ENCODE data around the gene NRCAM. TPM values are rescaled to one million over a fixed set of nuclear protein-coding genes. Genes with fewer than 3 reads are reported as not detected.
"Not testable (repeated sequence)": the region's sequence is repeated elsewhere in the genome, so short reads cannot be mapped to it uniquely, and the experiment has no call there.

Gene NRCAM
- total RNA-seq, 2 donors from 2014 or later: 17.9 to 28.2 TPM

DNA sequence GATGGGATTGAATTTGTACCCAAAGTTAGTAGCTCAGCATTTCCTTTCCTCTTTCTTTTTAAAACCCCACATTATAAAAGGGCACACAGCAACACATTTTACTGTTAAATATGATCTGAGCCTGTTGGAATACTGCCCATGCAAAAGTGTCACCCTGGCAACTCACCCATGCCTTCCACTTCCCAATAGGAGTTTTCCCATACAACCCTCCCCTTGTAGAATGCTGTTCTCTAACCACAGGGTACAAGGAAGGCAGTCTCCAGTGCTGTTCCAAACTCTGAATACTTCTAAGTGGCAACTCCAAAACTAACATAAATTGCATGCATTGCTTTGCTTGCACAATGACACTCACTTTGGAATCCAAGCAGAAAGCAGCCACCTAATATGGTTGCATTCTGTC lies 60.8 kb downstream of the NRCAM start:
- Histone ChIP-seq H3K4me3 (ENCODE audit: low read length) (no peak overlapping the region), H3K27me3 (ENCODE audit: control insufficient read depth, insufficient read depth, low read length, poor library complexity, severe bottlenecking) (no peaks in the 10 kb centered on the region), H3K36me3 (ENCODE audit: control insufficient read depth, insufficient read depth, low read length) (no peaks in the 10 kb centered on the region), H3K27ac (ENCODE audit: low read depth, low read length) (no peak overlapping the region), H3K9ac (ENCODE audit: extremely low read depth, low read length, poor library complexity, severe bottlenecking) (no peak overlapping the region), H3K9me3 (ENCODE audit: control insufficient read depth, low read length) (no peaks in the 10 kb centered on the region), H3K4me1 (ENCODE audit: control insufficient read depth, insufficient read depth, low read length) (no peaks in the 10 kb centered on the region)
- Mint-ChIP-seq H3K4me1 (peaks cover 13% of the 10 kb centered on the region), H3K9me3 (peaks cover 3% of the 10 kb centered on the region), H3K27me3 (ENCODE audit: insufficient read depth) (peaks cover 2% of the 10 kb centered on the region), H3K4me3 (no peak overlapping the region), H3K27ac (no peak overlapping the region), H3K36me3 (ENCODE audit: low read depth) (peaks cover 22% of the 10 kb centered on the region)
- TF ChIP-seq, protein P1, sequence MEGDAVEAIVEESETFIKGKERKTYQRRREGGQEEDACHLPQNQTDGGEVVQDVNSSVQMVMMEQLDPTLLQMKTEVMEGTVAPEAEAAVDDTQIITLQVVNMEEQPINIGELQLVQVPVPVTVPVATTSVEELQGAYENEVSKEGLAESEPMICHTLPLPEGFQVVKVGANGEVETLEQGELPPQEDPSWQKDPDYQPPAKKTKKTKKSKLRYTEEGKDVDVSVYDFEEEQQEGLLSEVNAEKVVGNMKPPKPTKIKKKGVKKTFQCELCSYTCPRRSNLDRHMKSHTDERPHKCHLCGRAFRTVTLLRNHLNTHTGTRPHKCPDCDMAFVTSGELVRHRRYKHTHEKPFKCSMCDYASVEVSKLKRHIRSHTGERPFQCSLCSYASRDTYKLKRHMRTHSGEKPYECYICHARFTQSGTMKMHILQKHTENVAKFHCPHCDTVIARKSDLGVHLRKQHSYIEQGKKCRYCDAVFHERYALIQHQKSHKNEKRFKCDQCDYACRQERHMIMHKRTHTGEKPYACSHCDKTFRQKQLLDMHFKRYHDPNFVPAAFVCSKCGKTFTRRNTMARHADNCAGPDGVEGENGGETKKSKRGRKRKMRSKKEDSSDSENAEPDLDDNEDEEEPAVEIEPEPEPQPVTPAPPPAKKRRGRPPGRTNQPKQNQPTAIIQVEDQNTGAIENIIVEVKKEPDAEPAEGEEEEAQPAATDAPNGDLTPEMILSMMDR (conservative IDR thresholded peaks at IDR 0.05): no peak
- no peak for DNase-seq

DNA sequence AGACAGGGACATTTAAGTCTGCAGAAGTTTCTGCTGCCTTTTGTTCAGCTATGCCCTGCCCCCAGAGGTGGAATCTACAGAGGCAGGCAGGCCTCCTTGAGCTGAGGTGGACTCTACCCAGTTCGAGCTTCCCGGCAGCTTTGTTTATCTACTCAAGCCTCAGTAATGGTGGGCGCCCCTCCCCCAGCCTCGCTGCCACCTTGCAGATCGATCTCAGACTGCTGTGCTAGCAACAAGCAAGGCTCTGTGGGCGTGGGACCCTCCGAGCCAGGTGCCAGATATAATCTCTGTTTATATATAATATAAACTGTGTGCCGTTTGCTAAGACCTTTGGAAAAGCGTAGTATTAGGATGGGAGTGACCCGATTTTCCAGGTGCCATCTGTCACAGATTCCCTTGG lies 63.1 kb downstream of the NRCAM start:
- not testable (repeated sequence) for H3K27ac ChIP-seq (ENCODE audit: low read depth, low read length); H3K27ac Mint-ChIP-seq; H3K27me3 Mint-ChIP-seq (ENCODE audit: insufficient read depth); H3K9ac ChIP-seq (ENCODE audit: extremely low read depth, low read length, poor library complexity, severe bottlenecking); H3K9me3 ChIP-seq (ENCODE audit: control insufficient read depth, low read length); H3K36me3 ChIP-seq (ENCODE audit: control insufficient read depth, insufficient read depth, low read length); H3K27me3 ChIP-seq (ENCODE audit: control insufficient read depth, insufficient read depth, low read length, poor library complexity, severe bottlenecking); H3K4me1 ChIP-seq (ENCODE audit: control insufficient read depth, insufficient read depth, low read length); H3K4me3 ChIP-seq (ENCODE audit: low read length); H3K4me3 Mint-ChIP-seq
- peaks cover 13% of the 10 kb centered on the region for H3K4me1 Mint-ChIP-seq
- DNase-seq: peak; percentile 54
- WGBS, 2 experiments (ENCODE audit: insufficient coverage in 1 of 2, insufficient read length in 1 of 2): 87 to 97% methylated on average over 3 to 8 of the region's 10 CpGs
- TF ChIP-seq, protein P1 (conservative IDR thresholded peaks at IDR 0.05): peak; percentile 17
- H3K36me3 Mint-ChIP-seq (ENCODE audit: low read depth): peaks cover 25% of the 10 kb centered on the region
- peaks cover 14% of the 10 kb centered on the region for H3K9me3 Mint-ChIP-seq

DNA sequence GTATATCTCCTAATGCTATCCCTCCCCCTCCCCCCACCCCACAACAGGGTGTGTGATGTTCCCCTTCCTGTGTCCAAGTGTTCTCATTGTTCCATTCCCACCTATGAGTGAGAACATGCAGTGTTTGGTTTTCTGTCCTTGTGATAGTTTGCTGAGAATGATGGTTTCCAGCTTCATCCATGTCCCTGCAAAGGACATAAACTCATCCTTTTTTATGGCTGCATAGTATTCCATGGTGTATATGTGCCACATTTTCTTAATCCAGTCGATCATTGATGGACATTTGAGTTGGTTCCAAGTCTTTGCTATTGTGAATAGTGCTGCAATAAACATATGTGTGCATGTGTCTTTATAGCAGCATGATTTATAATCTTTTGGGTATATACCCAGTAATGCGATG lies 68.5 kb downstream of the NRCAM start:
- peaks cover 12% of the 10 kb centered on the region for H3K36me3 Mint-ChIP-seq (ENCODE audit: low read depth)
- not testable (repeated sequence) for DNase-seq; H3K9me3 ChIP-seq (ENCODE audit: control insufficient read depth, low read length); H3K4me1 ChIP-seq (ENCODE audit: control insufficient read depth, insufficient read depth, low read length); H3K27ac Mint-ChIP-seq; H3K36me3 ChIP-seq (ENCODE audit: control insufficient read depth, insufficient read depth, low read length); H3K4me1 Mint-ChIP-seq; H3K9ac ChIP-seq (ENCODE audit: extremely low read depth, low read length, poor library complexity, severe bottlenecking); H3K4me3 ChIP-seq (ENCODE audit: low read length); H3K27me3 Mint-ChIP-seq (ENCODE audit: insufficient read depth); H3K27ac ChIP-seq (ENCODE audit: low read depth, low read length); H3K27me3 ChIP-seq (ENCODE audit: control insufficient read depth, insufficient read depth, low read length, poor library complexity, severe bottlenecking); H3K4me3 Mint-ChIP-seq
- H3K9me3 Mint-ChIP-seq: peaks cover 15% of the 10 kb centered on the region
- no CpG with 5 or more reads among the region's 2 CpGs for WGBS, 2 experiments (ENCODE audit: insufficient coverage in 1 of 2, insufficient read length in 1 of 2)

DNA sequence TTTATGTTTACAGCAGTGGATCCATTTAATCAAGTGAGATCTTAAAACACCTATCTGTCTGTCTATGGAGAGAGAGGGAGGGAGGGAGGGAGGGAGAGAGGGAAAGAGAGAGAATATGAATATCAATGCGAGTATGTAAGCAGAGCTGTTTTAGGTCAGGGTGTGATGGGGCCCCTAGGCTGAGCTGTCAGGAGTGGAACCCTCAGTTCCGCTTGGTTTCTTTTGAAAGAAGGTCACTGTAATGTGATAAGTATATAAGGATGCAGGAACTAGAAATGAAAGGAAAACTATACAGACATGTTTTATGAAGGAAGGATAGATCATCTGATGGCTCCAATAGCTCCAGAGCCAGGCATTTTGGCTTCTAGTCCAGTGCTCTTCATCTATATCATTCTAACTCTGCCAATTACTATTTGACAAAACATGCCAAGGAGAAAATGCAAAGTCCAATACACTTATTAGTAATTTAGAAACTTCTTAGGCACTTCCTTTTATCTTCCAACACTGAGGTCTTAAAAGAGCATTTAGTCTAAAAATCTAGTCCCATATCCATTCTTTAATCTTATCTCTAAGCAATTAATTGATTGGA lies 70.3 kb downstream of the NRCAM start:
- Mint-ChIP-seq H3K4me3 (no peak overlapping the region), H3K27me3 (ENCODE audit: insufficient read depth) (peaks cover 2% of the 10 kb centered on the region), H3K27ac (no peak overlapping the region), H3K9me3 (peaks cover 15% of the 10 kb centered on the region), H3K36me3 (ENCODE audit: low read depth) (peaks cover 3% of the 10 kb centered on the region), H3K4me1 (peaks cover 9% of the 10 kb centered on the region)
- Histone ChIP-seq H3K9ac (ENCODE audit: extremely low read depth, low read length, poor library complexity, severe bottlenecking) (no peak overlapping the region), H3K4me1 (ENCODE audit: control insufficient read depth, insufficient read depth, low read length) (no peaks in the 10 kb centered on the region), H3K36me3 (ENCODE audit: control insufficient read depth, insufficient read depth, low read length) (no peaks in the 10 kb centered on the region), H3K27me3 (ENCODE audit: control insufficient read depth, insufficient read depth, low read length, poor library complexity, severe bottlenecking) (no peaks in the 10 kb centered on the region), H3K27ac (ENCODE audit: low read depth, low read length) (no peak overlapping the region), H3K9me3 (ENCODE audit: control insufficient read depth, low read length) (no peaks in the 10 kb centered on the region), H3K4me3 (ENCODE audit: low read length) (no peak overlapping the region)
- 80 to 85% methylated on average over 1 to 2 of the region's 2 CpGs for whole genome bisulfite sequencing, 2 experiments (ENCODE audit: insufficient coverage in 1 of 2, insufficient read length in 1 of 2)
- TF ChIP-seq, protein P1 (conservative IDR thresholded peaks at IDR 0.05): no peak
- DNase-seq: no peak
